ENCODE measurements around the gene SAP130.

SAP130 gene

GRCh38 chr2:128026448-128027277, 1.2 kb downstream of the SAP130 start:
- peak; percentile 26 for DNase-seq (ENCODE audit: low read depth)
- no peak for TF ChIP-seq CTCF (conservative IDR thresholded peaks at IDR 0.05; ENCODE audit: low read depth, low read length)
- H3K4me3 ChIP-seq (ENCODE audit: low read depth, low read length), result peak overlapping the region; percentile 86

GRCh38 chr2:128024816-128025215, 3.0 kb downstream of the SAP130 start:
- TF ChIP-seq CTCF (conservative IDR thresholded peaks at IDR 0.05; ENCODE audit: low read depth, low read length), result no peak
- DNase-seq (ENCODE audit: low read depth), result no peak
- H3K4me3 ChIP-seq (ENCODE audit: low read depth, low read length), result no peak overlapping the region

GRCh38 chr2:128017561-128017960, 10.3 kb downstream of the SAP130 start:
- H3K4me3 ChIP-seq (ENCODE audit: low read depth, low read length), result no peak overlapping the region
- no peak for TF ChIP-seq CTCF (conservative IDR thresholded peaks at IDR 0.05; ENCODE audit: low read depth, low read length)
- no peak for DNase-seq (ENCODE audit: low read depth)

GRCh38 chr2:128016620-128017019, 11.2 kb downstream of the SAP130 start:
- TF ChIP-seq CTCF (conservative IDR thresholded peaks at IDR 0.05; ENCODE audit: low read depth, low read length), result no peak
- peak; percentile 5 for DNase-seq (ENCODE audit: low read depth)
- H3K4me3 ChIP-seq (ENCODE audit: low read depth, low read length), result no peak overlapping the region

- H3K4me3 ChIP-seq (ENCODE audit: low read depth, low read length), result no peak overlapping the region
- TF ChIP-seq CTCF (conservative IDR thresholded peaks at IDR 0.05; ENCODE audit: low read depth, low read length), result no peak
- no peak for DNase-seq (ENCODE audit: low read depth)
These were observed 15.2 kb downstream of the SAP130 start for GRCh38 chr2:128012698-128013097.

- DNase-seq (ENCODE audit: low read depth), result peak; percentile 9
- no peak for TF ChIP-seq CTCF (conservative IDR thresholded peaks at IDR 0.05; ENCODE audit: low read depth, low read length)
These were observed 19.7 kb downstream of the SAP130 start for GRCh38 chr2:128008074-128008672.

More at GRCh38 chr2:128008074-128008672, 19.7 kb downstream of the SAP130 start:
- H3K4me3 ChIP-seq (ENCODE audit: low read depth, low read length), result no peak overlapping the region

Data from choroid plexus epithelial cell (primary cell).